ENCODE results near the gene SLC38A10.

DNA sequence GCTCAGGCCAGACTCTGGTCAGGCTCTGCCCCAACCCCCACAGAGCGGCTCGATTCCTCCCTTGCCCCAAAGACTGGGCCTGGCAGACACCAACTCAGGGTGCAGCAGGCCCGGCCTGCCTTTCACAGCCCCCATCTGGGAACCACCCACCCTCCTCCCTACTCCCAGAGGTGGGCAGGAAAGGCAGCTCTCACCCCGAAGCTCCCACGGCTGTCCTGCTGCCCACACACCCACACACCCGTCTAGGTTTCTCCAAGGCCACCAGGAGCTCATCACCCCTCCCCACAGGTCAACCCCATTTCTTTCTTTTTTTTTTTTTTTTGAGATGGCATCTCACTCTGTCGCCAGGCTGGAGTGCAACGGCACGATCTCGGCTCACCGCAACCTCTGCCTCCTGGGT, 76.1 kb downstream of the SLC38A10 start:
- TF ChIP-seq, protein P1, sequence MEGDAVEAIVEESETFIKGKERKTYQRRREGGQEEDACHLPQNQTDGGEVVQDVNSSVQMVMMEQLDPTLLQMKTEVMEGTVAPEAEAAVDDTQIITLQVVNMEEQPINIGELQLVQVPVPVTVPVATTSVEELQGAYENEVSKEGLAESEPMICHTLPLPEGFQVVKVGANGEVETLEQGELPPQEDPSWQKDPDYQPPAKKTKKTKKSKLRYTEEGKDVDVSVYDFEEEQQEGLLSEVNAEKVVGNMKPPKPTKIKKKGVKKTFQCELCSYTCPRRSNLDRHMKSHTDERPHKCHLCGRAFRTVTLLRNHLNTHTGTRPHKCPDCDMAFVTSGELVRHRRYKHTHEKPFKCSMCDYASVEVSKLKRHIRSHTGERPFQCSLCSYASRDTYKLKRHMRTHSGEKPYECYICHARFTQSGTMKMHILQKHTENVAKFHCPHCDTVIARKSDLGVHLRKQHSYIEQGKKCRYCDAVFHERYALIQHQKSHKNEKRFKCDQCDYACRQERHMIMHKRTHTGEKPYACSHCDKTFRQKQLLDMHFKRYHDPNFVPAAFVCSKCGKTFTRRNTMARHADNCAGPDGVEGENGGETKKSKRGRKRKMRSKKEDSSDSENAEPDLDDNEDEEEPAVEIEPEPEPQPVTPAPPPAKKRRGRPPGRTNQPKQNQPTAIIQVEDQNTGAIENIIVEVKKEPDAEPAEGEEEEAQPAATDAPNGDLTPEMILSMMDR (IDR thresholded peaks at IDR 0.05 in 2 of 3, conservative IDR thresholded peaks at IDR 0.05 in 1 of 3; ENCODE audit: borderline replicate concordance in 1 of 3, insufficient read depth in 1 of 3, low read depth in 2 of 3, low read length in 2 of 3), result no peak
- TF ChIP-seq SIN3A (IDR thresholded peaks at IDR 0.05; ENCODE audit: low read depth), result no peak
- TF ChIP-seq RAD21 (IDR thresholded peaks at IDR 0.05; ENCODE audit: low read depth), result no peak
- TF ChIP-seq EZH2phosphoT487 (IDR thresholded peaks at IDR 0.05; ENCODE audit: borderline replicate concordance), result no peak
- no peak for TF ChIP-seq POLR2AphosphoS5 (IDR thresholded peaks at IDR 0.05; ENCODE audit: low read depth, low read length)
- TF ChIP-seq, protein P2, sequence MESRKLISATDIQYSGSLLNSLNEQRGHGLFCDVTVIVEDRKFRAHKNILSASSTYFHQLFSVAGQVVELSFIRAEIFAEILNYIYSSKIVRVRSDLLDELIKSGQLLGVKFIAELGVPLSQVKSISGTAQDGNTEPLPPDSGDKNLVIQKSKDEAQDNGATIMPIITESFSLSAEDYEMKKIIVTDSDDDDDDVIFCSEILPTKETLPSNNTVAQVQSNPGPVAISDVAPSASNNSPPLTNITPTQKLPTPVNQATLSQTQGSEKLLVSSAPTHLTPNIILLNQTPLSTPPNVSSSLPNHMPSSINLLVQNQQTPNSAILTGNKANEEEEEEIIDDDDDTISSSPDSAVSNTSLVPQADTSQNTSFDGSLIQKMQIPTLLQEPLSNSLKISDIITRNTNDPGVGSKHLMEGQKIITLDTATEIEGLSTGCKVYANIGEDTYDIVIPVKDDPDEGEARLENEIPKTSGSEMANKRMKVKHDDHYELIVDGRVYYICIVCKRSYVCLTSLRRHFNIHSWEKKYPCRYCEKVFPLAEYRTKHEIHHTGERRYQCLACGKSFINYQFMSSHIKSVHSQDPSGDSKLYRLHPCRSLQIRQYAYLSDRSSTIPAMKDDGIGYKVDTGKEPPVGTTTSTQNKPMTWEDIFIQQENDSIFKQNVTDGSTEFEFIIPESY (IDR thresholded peaks at IDR 0.05; ENCODE audit: extremely low read depth, insufficient replicate concordance, low read length), result no peak
- TF ChIP-seq, protein P3, sequence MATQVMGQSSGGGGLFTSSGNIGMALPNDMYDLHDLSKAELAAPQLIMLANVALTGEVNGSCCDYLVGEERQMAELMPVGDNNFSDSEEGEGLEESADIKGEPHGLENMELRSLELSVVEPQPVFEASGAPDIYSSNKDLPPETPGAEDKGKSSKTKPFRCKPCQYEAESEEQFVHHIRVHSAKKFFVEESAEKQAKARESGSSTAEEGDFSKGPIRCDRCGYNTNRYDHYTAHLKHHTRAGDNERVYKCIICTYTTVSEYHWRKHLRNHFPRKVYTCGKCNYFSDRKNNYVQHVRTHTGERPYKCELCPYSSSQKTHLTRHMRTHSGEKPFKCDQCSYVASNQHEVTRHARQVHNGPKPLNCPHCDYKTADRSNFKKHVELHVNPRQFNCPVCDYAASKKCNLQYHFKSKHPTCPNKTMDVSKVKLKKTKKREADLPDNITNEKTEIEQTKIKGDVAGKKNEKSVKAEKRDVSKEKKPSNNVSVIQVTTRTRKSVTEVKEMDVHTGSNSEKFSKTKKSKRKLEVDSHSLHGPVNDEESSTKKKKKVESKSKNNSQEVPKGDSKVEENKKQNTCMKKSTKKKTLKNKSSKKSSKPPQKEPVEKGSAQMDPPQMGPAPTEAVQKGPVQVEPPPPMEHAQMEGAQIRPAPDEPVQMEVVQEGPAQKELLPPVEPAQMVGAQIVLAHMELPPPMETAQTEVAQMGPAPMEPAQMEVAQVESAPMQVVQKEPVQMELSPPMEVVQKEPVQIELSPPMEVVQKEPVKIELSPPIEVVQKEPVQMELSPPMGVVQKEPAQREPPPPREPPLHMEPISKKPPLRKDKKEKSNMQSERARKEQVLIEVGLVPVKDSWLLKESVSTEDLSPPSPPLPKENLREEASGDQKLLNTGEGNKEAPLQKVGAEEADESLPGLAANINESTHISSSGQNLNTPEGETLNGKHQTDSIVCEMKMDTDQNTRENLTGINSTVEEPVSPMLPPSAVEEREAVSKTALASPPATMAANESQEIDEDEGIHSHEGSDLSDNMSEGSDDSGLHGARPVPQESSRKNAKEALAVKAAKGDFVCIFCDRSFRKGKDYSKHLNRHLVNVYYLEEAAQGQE (IDR thresholded peaks at IDR 0.05; ENCODE audit: low read depth), result no peak
- TF ChIP-seq YY1 (IDR thresholded peaks at IDR 0.05; ENCODE audit: extremely low read depth, insufficient replicate concordance, low read depth, low read length), result no peak
- TF ChIP-seq, protein P4, sequence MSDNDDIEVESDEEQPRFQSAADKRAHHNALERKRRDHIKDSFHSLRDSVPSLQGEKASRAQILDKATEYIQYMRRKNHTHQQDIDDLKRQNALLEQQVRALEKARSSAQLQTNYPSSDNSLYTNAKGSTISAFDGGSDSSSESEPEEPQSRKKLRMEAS (IDR thresholded peaks at IDR 0.05), result no peak
- TF ChIP-seq POLR2A (IDR thresholded peaks at IDR 0.05; ENCODE audit: borderline replicate concordance, extremely low read depth, insufficient read depth, insufficient read length), result no peak
